HepG2 (cell line): Measurements from ENCODE around the gene ADAMTS17. TPM values are rescaled to one million over a fixed set of nuclear protein-coding genes. Genes with fewer than 3 reads are reported as not detected.

Experiments used
- AGO1 ChIP-seq: fragments of 200-400 bp; formaldehyde crosslinking; IDR thresholded peaks from 2 replicates; pipeline ENCODE4 v1.6.1; 2017; ENCODE audit warnings: mild to moderate bottlenecking, low read depth, low read length, moderate library complexity; ENCODE audit not compliant: poor library complexity, severe bottlenecking
- ATRX ChIP-seq: sonication (generic); formaldehyde crosslinking; IDR thresholded peaks from 2 replicates; pipeline ENCODE4 v1.4.0; 2020; ENCODE audit warnings: missing genetic modification reagents, borderline replicate concordance
- DR1 ChIP-seq: sonication (generic); formaldehyde crosslinking; IDR thresholded peaks from 2 replicates; pipeline ENCODE4 v1.8.0; 2021; ENCODE audit warnings: mild to moderate bottlenecking, missing genetic modification reagents, inconsistent platforms
- FOXO1 ChIP-seq: sonication (generic); formaldehyde crosslinking; IDR thresholded peaks from 2 replicates; pipeline ENCODE4 v1.4.0; 2020; ENCODE audit warnings: missing genetic modification reagents
- HOXA9 ChIP-seq: sonication (generic); formaldehyde crosslinking; IDR thresholded peaks from 2 replicates; pipeline ENCODE4 v1.8.1; 2022; ENCODE audit warnings: missing genetic modification reagents, mild to moderate bottlenecking, moderate library complexity, borderline replicate concordance
- KAT8 ChIP-seq: IDR thresholded peaks from 2 replicates; pipeline ENCODE4 v1.6.1; 2016; ENCODE audit warnings: missing genetic modification reagents, missing compliant biosample characterization
- RBAK ChIP-seq: sonication (generic); formaldehyde crosslinking; IDR thresholded peaks from 2 replicates; pipeline ENCODE4 v1.5.1; 2020; ENCODE audit warnings: mild to moderate bottlenecking, missing genetic modification reagents
- RBM22 ChIP-seq: fragments of 200-400 bp; formaldehyde crosslinking; optimal IDR thresholded peaks from 2 replicates; pipeline ENCODE3; 2017; ENCODE audit warnings: mild to moderate bottlenecking, low read length, moderate library complexity
- TCF7 ChIP-seq: sonication (generic); IDR thresholded peaks from 2 replicates; pipeline ENCODE4 v1.6.1; 2016; ENCODE audit warnings: antibody characterized with exemption, low read depth
- ZC3H4 ChIP-seq: sonication (generic); formaldehyde crosslinking; IDR thresholded peaks from 2 replicates; pipeline ENCODE4 v1.4.0; 2020; ENCODE audit warnings: missing genetic modification reagents, borderline replicate concordance
- ZFP1 ChIP-seq: IDR thresholded peaks from 2 replicates; pipeline ENCODE4 v1.6.1; 2016
- ZNF12 ChIP-seq: sonication (generic); formaldehyde crosslinking; IDR thresholded peaks from 2 replicates; pipeline ENCODE4 v1.5.0; 2020; ENCODE audit warnings: missing genetic modification reagents
- ZNF431 ChIP-seq: sonication (generic); formaldehyde crosslinking; IDR thresholded peaks from 2 replicates; pipeline ENCODE4 v1.9.0; 2022; ENCODE audit warnings: missing genetic modification reagents, low read depth, mild to moderate bottlenecking, borderline replicate concordance
- ZNF562 ChIP-seq: sonication (generic); formaldehyde crosslinking; IDR thresholded peaks from 2 replicates; pipeline ENCODE4 v1.8.0; 2022; ENCODE audit warnings: missing genetic modification reagents, borderline replicate concordance
- ZNF570 ChIP-seq: sonication (generic); formaldehyde crosslinking; IDR thresholded peaks from 2 replicates; pipeline ENCODE4 v1.4.0; 2020; ENCODE audit warnings: mild to moderate bottlenecking, missing genetic modification reagents, borderline replicate concordance
- ZNF75D ChIP-seq: sonication (generic); formaldehyde crosslinking; IDR thresholded peaks from 2 replicates; pipeline ENCODE4 v1.8.1; 2023; ENCODE audit warnings: missing genetic modification reagents, mild to moderate bottlenecking, borderline replicate concordance
- polyA plus RNA-seq, 8 experiments: library from polyadenylated mRNA; depleted of rRNA in 3 of 8; stranded (reverse) in 7 of 8; unstranded in 1 of 8; fragments of >200 nt; fragmentation: Illumina TruSeq in 4 of 8; extraction: Trizol in 4 of 8; gene quantifications; 2 replicates each; pipeline versions ENCODE4 v1.2.1 to v1.2.3, GENCODE V29; 2011 to 2016; ENCODE audit warnings: low read depth in 4 of 8, missing spikeins in 1 of 8, mixed read lengths in 1 of 8; ENCODE audit not compliant: insufficient read depth in 1 of 8
- total RNA-seq, 5 experiments: library from RNA; depleted of rRNA; stranded (reverse); fragments of >200 nt; fragmentation: Illumina TruSeq; extraction: Trizol; gene quantifications; 2 replicates each; pipeline ENCODE4 v1.2.3, GENCODE V29; 2016; ENCODE audit warnings: low read depth in 1 of 5
- TF ChIP-seq, protein P1 (sequence below): IDR thresholded peaks from 2 replicates; pipeline ENCODE4 v1.6.1; 2016; ENCODE audit warnings: mild to moderate bottlenecking
- TF ChIP-seq, protein P2 (sequence below): sonication (generic); formaldehyde crosslinking; IDR thresholded peaks from 2 replicates; pipeline ENCODE4 v1.4.0; 2020; ENCODE audit warnings: missing genetic modification reagents
- TF ChIP-seq, protein P3 (sequence below): sonication (generic); formaldehyde crosslinking; IDR thresholded peaks from 2 replicates; pipeline ENCODE4 v1.8.0; 2022; ENCODE audit warnings: missing genetic modification reagents, mild to moderate bottlenecking, moderate library complexity, borderline replicate concordance
- TF ChIP-seq, protein P4 (sequence below): IDR thresholded peaks from 2 replicates; pipeline ENCODE4 v1.6.1; 2016; ENCODE audit warnings: low read depth

Gene ADAMTS17
- total and polyA plus RNA-seq, 2 of the 13 experiments (the other 11 are each of a cell fraction or from before 2014, with no cell fraction given), result 0.02 to 0.04 TPM

- TF ChIP-seq AGO1 (no peak), FOXO1 (CRISPR knock-in tag) (peak; percentile 79; the same call in 1 of the 2 replicates), HOXA9 (no peak), ZNF12 (peak; percentile 92), ZC3H4 (CRISPR knock-in tag) (no peak), DR1 (CRISPR knock-in tag) (no peak), RBAK (peak; percentile 93), ZNF75D (CRISPR knock-in tag) (no peak), ZNF570 (no peak), ATRX (no peak), RBM22 (no peak), KAT8 (CRISPR knock-in tag) (peak; percentile 47), ZFP1 (no peak), ZNF431 (CRISPR knock-in tag) (no peak), ZNF562 (CRISPR knock-in tag) (no peak), TCF7 (no peak)
- TF ChIP-seq, protein P1, sequence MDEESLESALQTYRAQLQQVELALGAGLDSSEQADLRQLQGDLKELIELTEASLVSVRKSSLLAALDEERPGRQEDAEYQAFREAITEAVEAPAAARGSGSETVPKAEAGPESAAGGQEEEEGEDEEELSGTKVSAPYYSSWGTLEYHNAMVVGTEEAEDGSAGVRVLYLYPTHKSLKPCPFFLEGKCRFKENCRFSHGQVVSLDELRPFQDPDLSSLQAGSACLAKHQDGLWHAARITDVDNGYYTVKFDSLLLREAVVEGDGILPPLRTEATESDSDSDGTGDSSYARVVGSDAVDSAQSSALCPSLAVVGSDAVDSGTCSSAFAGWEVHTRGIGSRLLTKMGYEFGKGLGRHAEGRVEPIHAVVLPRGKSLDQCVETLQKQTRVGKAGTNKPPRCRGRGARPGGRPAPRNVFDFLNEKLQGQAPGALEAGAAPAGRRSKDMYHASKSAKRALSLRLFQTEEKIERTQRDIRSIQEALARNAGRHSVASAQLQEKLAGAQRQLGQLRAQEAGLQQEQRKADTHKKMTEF, result peak; percentile 43; the same call in 1 of the 2 replicates
- TF ChIP-seq, protein P2, sequence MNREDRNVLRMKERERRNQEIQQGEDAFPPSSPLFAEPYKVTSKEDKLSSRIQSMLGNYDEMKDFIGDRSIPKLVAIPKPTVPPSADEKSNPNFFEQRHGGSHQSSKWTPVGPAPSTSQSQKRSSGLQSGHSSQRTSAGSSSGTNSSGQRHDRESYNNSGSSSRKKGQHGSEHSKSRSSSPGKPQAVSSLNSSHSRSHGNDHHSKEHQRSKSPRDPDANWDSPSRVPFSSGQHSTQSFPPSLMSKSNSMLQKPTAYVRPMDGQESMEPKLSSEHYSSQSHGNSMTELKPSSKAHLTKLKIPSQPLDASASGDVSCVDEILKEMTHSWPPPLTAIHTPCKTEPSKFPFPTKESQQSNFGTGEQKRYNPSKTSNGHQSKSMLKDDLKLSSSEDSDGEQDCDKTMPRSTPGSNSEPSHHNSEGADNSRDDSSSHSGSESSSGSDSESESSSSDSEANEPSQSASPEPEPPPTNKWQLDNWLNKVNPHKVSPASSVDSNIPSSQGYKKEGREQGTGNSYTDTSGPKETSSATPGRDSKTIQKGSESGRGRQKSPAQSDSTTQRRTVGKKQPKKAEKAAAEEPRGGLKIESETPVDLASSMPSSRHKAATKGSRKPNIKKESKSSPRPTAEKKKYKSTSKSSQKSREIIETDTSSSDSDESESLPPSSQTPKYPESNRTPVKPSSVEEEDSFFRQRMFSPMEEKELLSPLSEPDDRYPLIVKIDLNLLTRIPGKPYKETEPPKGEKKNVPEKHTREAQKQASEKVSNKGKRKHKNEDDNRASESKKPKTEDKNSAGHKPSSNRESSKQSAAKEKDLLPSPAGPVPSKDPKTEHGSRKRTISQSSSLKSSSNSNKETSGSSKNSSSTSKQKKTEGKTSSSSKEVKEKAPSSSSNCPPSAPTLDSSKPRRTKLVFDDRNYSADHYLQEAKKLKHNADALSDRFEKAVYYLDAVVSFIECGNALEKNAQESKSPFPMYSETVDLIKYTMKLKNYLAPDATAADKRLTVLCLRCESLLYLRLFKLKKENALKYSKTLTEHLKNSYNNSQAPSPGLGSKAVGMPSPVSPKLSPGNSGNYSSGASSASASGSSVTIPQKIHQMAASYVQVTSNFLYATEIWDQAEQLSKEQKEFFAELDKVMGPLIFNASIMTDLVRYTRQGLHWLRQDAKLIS (CRISPR knock-in tag), result no peak
- TF ChIP-seq, protein P3, sequence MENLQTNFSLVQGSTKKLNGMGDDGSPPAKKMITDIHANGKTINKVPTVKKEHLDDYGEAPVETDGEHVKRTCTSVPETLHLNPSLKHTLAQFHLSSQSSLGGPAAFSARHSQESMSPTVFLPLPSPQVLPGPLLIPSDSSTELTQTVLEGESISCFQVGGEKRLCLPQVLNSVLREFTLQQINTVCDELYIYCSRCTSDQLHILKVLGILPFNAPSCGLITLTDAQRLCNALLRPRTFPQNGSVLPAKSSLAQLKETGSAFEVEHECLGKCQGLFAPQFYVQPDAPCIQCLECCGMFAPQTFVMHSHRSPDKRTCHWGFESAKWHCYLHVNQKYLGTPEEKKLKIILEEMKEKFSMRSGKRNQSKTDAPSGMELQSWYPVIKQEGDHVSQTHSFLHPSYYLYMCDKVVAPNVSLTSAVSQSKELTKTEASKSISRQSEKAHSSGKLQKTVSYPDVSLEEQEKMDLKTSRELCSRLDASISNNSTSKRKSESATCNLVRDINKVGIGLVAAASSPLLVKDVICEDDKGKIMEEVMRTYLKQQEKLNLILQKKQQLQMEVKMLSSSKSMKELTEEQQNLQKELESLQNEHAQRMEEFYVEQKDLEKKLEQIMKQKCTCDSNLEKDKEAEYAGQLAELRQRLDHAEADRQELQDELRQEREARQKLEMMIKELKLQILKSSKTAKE (CRISPR knock-in tag), result peak; percentile 76; the same call in 1 of the 2 replicates
- TF ChIP-seq, protein P4, sequence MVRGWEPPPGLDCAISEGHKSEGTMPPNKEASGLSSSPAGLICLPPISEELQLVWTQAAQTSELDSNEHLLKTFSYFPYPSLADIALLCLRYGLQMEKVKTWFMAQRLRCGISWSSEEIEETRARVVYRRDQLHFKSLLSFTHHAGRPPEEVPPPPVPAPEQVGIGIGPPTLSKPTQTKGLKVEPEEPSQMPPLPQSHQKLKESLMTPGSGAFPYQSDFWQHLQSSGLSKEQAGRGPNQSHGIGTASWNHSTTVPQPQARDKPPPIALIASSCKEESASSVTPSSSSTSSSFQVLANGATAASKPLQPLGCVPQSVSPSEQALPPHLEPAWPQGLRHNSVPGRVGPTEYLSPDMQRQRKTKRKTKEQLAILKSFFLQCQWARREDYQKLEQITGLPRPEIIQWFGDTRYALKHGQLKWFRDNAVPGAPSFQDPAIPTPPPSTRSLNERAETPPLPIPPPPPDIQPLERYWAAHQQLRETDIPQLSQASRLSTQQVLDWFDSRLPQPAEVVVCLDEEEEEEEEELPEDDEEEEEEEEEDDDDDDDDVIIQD (CRISPR knock-in tag), result 0 out of 2 replicates have a peak, but pooled peaks have one; percentile 13
These were observed 8.9 kb upstream of the ADAMTS17 start (continued) for GRCh38 chr15:100350434-100351226.
